Activated CD4-positive, alpha-beta T cell treated with anti-CD3 and anti-CD28 coated beads, Interleukin-2, amount 10 ng/mL, durations not matched to agents 24 days and 14 days (primary cell): ENCODE results near the gene GPR82. TPM values are rescaled to one million over a fixed set of nuclear protein-coding genes. Genes with fewer than 3 reads are reported as not detected.

Experiments
- DNase-seq: peaks from one replicate; pipeline ENCODE4 v3.0.0; 2022
- H3K27ac Mint-ChIP-seq: one replicate; pipeline ENCODE4 v1.8.0; 2022; ENCODE audit warnings: mild to moderate bottlenecking, mixed read lengths
- H3K27me3 Mint-ChIP-seq: one replicate; pipeline ENCODE4 v1.8.0; 2022; ENCODE audit warnings: mixed read lengths
- H3K36me3 Mint-ChIP-seq: one replicate; pipeline ENCODE4 v1.8.0; 2022; ENCODE audit warnings: low read depth, mild to moderate bottlenecking, mixed read lengths
- H3K4me1 Mint-ChIP-seq: one replicate; pipeline ENCODE4 v1.8.0; 2021; ENCODE audit warnings: mixed read lengths
- H3K4me3 Mint-ChIP-seq: one replicate; pipeline ENCODE4 v1.8.0; 2022; ENCODE audit warnings: mild to moderate bottlenecking, moderate library complexity, mixed read lengths
- H3K9me3 Mint-ChIP-seq: one replicate; pipeline ENCODE4 v1.8.0; 2021; ENCODE audit warnings: mixed read lengths
- intact Hi-C: fragments of 100-400 bp; cut with micrococcal nuclease; formaldehyde crosslinking; loops from one replicate; pipeline ENCODE4 v1.15.1; 2023
- total RNA-seq: library from RNA; stranded (reverse); gene quantifications from 2 replicates; pipeline ENCODE4 v1.2.3, GENCODE V29; 2022

GPR82 gene
- total RNA-seq, 1 donor from 2014 or later, result not detected

DNA sequence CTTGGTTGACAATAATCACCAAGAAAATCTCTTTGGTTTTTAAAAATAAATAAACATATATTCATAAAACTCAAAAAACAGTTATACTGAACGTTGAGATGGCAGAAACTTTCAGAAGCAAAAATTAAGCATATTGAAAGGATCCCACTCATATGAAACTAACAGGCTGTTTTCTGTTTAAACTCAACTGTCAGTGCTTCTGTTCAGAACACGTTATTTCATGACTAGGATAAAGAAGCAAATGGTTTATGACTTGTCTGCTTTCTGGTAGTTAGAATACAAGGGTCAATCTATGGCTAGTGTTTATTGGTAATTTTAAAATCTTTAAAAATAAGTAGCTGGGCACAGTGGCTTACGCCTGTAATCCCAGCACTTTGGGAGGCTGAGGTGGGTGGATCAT is 4.1 kb downstream of the GPR82 start:
- H3K4me1 Mint-ChIP-seq, result peaks cover 8% of the 10 kb centered on the region
- intact Hi-C loops, result no loop called here
- no peaks in the 10 kb centered on the region for H3K9me3 Mint-ChIP-seq
- H3K36me3 Mint-ChIP-seq, result peaks cover 1% of the 10 kb centered on the region
- no peak overlapping the region for H3K27ac Mint-ChIP-seq
- H3K27me3 Mint-ChIP-seq, result no peaks in the 10 kb centered on the region
- H3K4me3 Mint-ChIP-seq, result no peak overlapping the region
- DNase-seq, result no peak

DNA sequence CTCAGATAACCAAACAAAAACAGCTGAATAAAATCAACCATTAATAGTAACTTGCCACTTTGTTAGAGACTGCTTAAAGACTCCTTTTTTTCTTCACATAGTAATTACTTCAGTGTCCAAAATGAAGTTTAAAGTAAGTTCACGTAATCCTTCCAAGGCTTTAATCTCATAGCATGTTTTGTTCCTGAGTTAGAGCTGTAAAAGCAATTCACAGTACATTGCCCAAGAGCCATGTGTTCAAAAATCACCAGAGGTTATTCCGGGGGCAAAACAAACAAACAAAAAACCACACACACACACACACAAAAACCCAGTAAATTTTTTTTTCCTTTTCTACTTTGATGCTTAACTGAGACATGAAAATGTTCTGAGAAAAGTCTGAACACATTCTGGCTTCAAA is 6.1 kb downstream of the GPR82 start:
- Mint-ChIP-seq H3K4me1 (peaks cover 17% of the 10 kb centered on the region), H3K9me3 (no peaks in the 10 kb centered on the region), H3K4me3 (no peak overlapping the region), H3K27me3 (no peaks in the 10 kb centered on the region), H3K36me3 (peaks cover 1% of the 10 kb centered on the region), H3K27ac (no peak overlapping the region)
- no peak for DNase-seq
- intact Hi-C loops, result loop anchor here (5.0 to 10.0 kb wide), 3 partner anchors 43 to 455 kb away; partner anchors contain the start of genes GPR34 and NYX

DNA sequence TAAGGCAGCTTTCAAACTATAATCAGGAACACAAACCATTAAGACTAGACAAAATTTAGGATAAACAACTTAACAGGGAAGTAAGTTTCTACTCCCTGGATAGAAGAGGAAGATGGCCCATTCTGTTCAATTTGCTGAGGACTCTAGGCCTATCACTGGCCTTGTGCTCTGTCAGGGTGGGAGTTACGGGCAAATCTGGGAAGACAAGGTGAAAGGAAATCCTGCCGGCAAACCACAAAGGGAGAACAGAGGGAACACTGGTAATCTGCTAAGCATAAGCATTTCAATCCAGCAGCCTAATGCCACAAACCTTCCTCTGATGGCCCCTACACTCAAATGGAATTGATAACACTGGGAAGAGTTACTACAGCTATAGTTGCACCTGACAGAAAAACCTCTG is 8.3 kb downstream of the GPR82 start:
- H3K4me1 Mint-ChIP-seq, result peaks cover 25% of the 10 kb centered on the region
- peaks cover 1% of the 10 kb centered on the region for H3K36me3 Mint-ChIP-seq

DNA sequence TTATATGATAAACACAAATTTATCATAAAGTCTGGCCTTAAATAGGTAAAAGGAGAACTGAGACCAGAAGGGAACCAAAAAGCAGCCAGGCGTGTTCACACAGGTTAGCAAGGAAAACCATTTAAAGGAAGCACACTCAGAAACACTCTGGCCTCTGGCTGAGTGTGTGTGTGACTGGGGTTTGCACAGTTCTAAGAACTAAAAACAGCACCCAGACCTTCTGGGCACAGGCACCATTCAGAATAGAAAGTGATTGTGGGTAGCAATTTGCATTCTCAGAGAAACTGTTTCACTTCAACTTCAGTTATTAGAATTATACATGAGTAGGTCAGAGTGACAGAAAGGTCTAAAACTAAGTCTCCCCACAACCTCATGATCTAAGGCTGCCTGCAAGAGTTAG is 10.0 kb downstream of the GPR82 start:
- Mint-ChIP-seq H3K4me3 (peak overlapping the region; percentile 34), H3K27ac (peak overlapping the region; percentile 85), H3K4me1 (peaks cover 25% of the 10 kb centered on the region), H3K27me3 (no peaks in the 10 kb centered on the region), H3K36me3 (no peaks in the 10 kb centered on the region), H3K9me3 (no peaks in the 10 kb centered on the region)
- intact Hi-C loops, result loop anchor here (1.0 to 10.0 kb wide), 5 partner anchors 47 to 459 kb away; partner anchors contain the start of genes GPR34 and NYX
- peak; percentile 64 for DNase-seq

More for the DNA sequence above, 8.3 kb downstream of the GPR82 start:
- Mint-ChIP-seq H3K9me3 (no peaks in the 10 kb centered on the region), H3K4me3 (no peak overlapping the region), H3K27me3 (no peaks in the 10 kb centered on the region), H3K27ac (no peak overlapping the region)
- no peak for DNase-seq
- intact Hi-C loops, result loop anchor here (5.0 to 10.0 kb wide), 3 partner anchors 45 to 457 kb away; partner anchors contain the start of genes GPR34 and NYX

DNA sequence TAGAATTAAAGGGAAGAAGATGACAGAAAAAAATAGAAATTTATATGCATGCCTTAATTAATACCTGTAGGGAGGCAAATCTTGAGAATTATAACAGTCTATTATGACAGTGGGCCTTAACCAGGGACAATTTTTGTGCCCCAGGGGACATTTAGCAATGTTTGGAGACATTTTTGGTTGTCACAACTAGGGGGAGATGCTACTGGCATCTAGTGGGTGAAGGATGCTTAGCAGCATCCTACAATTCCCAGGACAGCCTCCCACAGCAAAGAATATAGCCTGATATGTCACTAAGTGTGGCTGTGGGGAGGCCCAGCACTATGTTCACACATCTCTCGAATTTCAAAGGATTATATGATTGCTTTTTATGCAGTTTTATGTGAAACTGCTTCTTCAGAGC is 10.5 kb downstream of the GPR82 start:
- peaks cover 25% of the 10 kb centered on the region for H3K4me1 Mint-ChIP-seq
- H3K9me3 Mint-ChIP-seq, result no peaks in the 10 kb centered on the region
- peak overlapping the region; percentile 34 for H3K4me3 Mint-ChIP-seq
- peak overlapping the region; percentile 85 for H3K27ac Mint-ChIP-seq
- H3K27me3 Mint-ChIP-seq, result no peaks in the 10 kb centered on the region
- no peaks in the 10 kb centered on the region for H3K36me3 Mint-ChIP-seq
- intact Hi-C loops, result loop anchor here (1.0 to 10.0 kb wide), 5 partner anchors 47 to 460 kb away; partner anchors contain the start of genes GPR34 and NYX
- DNase-seq, result peak; percentile 58

DNA sequence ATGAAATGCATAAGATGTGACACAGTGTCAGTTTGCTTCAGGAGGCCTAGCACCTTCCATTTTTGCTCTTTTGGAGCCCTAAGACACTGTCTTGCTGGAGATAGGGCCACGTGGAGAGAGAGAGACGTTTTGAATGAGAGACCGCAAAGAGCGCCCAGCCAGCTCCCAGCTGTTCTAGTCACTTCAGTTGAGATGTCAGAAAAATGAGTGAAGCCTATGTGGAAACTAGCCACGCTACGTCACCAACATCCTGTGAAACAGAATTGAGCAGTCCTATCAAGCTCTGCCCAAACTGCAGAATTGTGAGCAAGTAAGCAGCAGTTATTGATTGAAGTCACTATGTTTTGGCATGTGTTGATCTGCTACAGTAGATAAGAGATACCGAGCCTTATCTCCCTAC is 13.1 kb downstream of the GPR82 start:
- Mint-ChIP-seq H3K4me3 (no peak overlapping the region), H3K27ac (peak overlapping the region; percentile 30), H3K36me3 (no peaks in the 10 kb centered on the region), H3K27me3 (no peaks in the 10 kb centered on the region), H3K9me3 (no peaks in the 10 kb centered on the region), H3K4me1 (peaks cover 21% of the 10 kb centered on the region)
- peak; percentile 75 for DNase-seq
- intact Hi-C loops, result loop anchor here (10.0 kb wide), 2 partner anchors 292 to 462 kb away; partner anchors contain the start of gene NYX

DNA sequence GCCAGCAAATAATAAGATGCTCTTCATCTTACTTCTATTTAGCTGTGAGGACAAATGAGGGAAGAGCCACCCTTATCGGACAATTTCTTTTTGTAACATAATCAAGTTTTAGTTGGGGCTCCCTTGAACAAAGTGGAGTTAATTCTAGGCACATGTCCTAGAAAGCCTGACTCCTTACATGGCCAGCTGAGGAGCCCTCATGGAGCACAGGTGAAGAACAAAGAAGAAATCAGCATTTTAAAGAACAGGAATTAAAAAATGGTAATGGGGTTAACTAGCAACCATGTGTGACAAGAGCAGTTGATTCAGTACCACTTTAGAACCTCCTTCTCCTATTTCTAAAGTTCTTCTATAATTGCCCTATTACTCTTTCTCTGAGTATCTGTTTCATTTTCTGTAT is 15.9 kb downstream of the GPR82 start:
- no peak for DNase-seq
- Mint-ChIP-seq H3K4me1 (peaks cover 10% of the 10 kb centered on the region), H3K4me3 (no peak overlapping the region), H3K27ac (no peak overlapping the region), H3K9me3 (no peaks in the 10 kb centered on the region), H3K36me3 (peaks cover 5% of the 10 kb centered on the region), H3K27me3 (no peaks in the 10 kb centered on the region)
- intact Hi-C loops, result loop anchor here (10.0 kb wide), 2 partner anchors 295 to 465 kb away; partner anchors contain the start of gene NYX

DNA sequence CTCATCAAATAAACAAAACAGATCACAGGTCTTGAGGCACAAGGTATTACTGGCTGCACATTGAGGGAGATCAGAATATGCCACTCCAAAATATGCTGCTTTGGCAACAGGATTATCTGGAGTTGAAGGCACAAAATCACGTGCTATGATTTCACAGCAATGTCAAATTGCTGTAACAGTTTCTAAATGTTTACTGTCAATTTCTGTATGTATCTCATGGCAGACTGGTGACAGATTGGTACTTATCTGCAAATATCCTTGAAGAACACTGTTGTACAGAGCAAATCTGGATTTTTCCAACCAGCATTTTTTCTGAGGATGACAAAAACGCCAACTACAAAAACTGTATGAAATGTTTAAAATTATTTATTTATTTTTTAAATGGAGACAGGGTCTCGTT is 26.7 kb downstream of the GPR82 start:
- no peaks in the 10 kb centered on the region for H3K9me3 Mint-ChIP-seq
- no peak for DNase-seq
- no peak overlapping the region for H3K4me3 Mint-ChIP-seq
- H3K27me3 Mint-ChIP-seq, result no peaks in the 10 kb centered on the region
- intact Hi-C loops, result loop anchor here (10.0 kb wide), 1 partner anchor 586 kb away; no protein-coding TSS in a partner anchor
- peaks cover 2% of the 10 kb centered on the region for H3K4me1 Mint-ChIP-seq
- no peak overlapping the region for H3K27ac Mint-ChIP-seq
- peaks cover 2% of the 10 kb centered on the region for H3K36me3 Mint-ChIP-seq

DNA sequence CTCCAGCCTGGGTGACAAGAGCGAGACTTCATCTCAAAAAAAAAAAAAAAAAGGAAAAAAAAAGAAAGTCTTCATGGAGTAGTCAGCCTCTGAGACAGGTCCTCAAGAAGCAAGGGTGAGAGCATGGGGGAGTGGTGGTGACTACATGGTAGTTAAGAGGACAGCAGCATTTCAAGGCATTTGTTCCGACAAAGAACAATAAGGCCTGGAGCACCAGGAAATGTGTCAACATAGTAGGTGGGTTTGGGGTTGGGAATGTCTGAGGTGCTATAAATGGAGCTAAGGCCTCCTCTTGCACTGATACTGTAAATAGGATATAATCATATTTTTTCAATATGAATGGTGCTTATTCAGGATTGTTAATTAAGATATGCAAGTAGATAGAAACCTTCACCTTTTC is 34.4 kb downstream of the GPR82 start:
- Mint-ChIP-seq H3K27me3 (no peaks in the 10 kb centered on the region), H3K36me3 (peaks cover 2% of the 10 kb centered on the region), H3K4me1 (peaks cover 5% of the 10 kb centered on the region), H3K4me3 (no peak overlapping the region), H3K9me3 (no peaks in the 10 kb centered on the region), H3K27ac (no peak overlapping the region)
- intact Hi-C loops, result loop anchor here (10.0 kb wide), 1 partner anchor 594 kb away; no protein-coding TSS in a partner anchor
- no peak for DNase-seq

DNA sequence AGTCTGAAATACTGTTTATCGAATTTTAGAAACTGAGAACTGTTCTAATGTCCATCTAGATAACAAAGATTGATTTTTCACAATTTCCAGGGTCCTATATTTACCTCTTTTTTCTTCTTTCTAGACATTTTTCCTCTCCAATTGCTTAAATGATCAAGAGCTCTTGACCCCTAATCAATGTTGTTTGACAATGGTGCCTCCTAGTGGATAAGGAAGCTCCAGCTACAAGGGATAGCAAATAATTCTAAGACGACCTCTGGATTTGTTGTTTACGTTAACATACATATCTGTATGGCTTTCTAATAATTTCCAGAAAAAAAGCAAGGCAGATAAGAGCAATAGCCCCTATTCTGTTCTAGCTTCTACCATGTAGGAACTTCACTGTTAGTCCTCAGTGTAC is 35.8 kb downstream of the GPR82 start:
- Mint-ChIP-seq H3K36me3 (no peaks in the 10 kb centered on the region), H3K27ac (no peak overlapping the region), H3K9me3 (no peaks in the 10 kb centered on the region), H3K4me1 (peaks cover 3% of the 10 kb centered on the region), H3K4me3 (no peak overlapping the region), H3K27me3 (no peaks in the 10 kb centered on the region)
- peak; percentile 64 for DNase-seq
- intact Hi-C loops, result loop anchor here (1.0 to 10.0 kb wide), 2 partner anchors 202 to 595 kb away; no protein-coding TSS in a partner anchor

DNA sequence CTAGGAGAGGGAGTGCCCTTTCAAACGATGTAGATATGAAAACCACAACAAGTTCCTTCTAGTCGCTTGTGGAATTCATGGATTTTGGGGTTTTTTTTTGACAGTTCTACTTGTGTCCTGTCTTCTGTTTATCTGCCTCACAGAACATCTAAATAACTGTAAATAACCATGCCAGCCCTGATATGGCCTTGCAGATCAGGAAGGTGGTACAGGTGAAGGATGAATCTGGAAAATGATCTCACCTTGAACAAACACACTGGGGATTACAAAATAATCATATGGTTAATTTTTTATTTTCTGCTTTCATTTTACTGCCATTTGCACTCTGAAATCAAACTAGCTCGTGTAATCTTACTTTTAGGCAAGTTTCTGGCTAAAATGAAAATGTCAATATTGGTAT is 37.2 kb downstream of the GPR82 start:
- Mint-ChIP-seq H3K27ac (no peak overlapping the region), H3K36me3 (no peaks in the 10 kb centered on the region), H3K4me1 (peaks cover 3% of the 10 kb centered on the region), H3K9me3 (no peaks in the 10 kb centered on the region), H3K4me3 (no peak overlapping the region), H3K27me3 (no peaks in the 10 kb centered on the region)
- DNase-seq, result no peak
- intact Hi-C loops, result no loop called here

DNA sequence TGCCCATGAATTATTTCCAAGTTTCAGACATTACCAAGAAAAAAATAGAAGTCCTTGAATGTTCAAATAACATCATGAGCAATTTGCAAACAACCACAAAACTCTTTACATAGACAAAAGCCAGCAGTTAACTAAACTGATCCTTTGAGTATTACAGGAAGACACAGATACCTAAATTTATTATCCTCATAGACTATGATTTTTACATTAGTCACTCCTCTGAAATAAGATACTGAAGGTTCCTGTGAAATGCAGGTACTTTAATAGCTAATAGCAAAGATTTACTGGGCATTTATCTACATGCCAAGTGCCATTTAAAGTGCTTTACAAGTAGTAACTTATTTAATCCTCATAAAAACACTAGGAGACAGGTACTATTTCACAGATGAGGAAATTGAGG is 37.7 kb downstream of the GPR82 start:
- no peak overlapping the region for H3K4me3 Mint-ChIP-seq
- no peak for DNase-seq
- intact Hi-C loops, result no loop called here
- no peak overlapping the region for H3K27ac Mint-ChIP-seq
- no peaks in the 10 kb centered on the region for H3K36me3 Mint-ChIP-seq
- no peaks in the 10 kb centered on the region for H3K9me3 Mint-ChIP-seq
- no peaks in the 10 kb centered on the region for H3K27me3 Mint-ChIP-seq
- peaks cover 3% of the 10 kb centered on the region for H3K4me1 Mint-ChIP-seq

DNA sequence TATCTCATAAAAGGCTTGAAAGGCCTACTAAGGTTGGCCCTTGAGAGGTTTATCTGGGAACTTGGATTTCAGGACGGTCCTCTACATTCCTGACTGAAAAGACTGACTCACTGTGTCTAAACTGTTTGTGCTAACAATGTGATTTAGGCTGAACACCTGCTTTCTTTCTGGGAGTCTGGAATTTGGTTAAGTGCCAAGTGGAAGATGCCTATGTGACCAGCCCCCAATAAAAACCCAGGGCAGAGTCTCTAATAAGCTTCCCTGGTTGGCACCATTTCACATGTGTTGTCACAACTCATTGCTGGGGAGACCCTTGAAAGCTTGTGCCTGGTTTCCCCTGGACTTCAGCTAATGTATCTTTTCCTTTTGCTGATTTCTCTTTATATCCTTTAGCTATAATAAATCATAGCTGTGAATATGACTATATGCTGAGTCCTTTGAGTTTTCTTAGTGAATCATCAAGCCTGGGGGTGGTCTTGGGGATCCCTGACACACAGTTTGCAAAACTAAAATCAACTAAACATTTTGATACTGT is 55.1 kb downstream of the GPR82 start:
- Mint-ChIP-seq H3K27ac (no peak overlapping the region), H3K36me3 (peaks cover 2% of the 10 kb centered on the region), H3K4me1 (no peaks in the 10 kb centered on the region), H3K27me3 (no peaks in the 10 kb centered on the region), H3K4me3 (no peak overlapping the region), H3K9me3 (no peaks in the 10 kb centered on the region)
- DNase-seq, result no peak
- intact Hi-C loops, result no loop called here
